SK-N-MC (cell line): ENCODE results near the gene AVL9.

ENCODE experiments used
- DNase-seq: peaks from one replicate; pipeline ENCODE4 v3.0.0-alpha.2; 2011; ENCODE audit warnings: low read depth, low spot score
- H3K27ac ChIP-seq: fragments of 200-600 bp; sonication (generic); 2 replicates; pipeline ENCODE4 v1.5.1; 2016; ENCODE audit warnings: mixed run types
- H3K36me3 ChIP-seq: fragments of 200-600 bp; sonication (generic); 2 replicates; pipeline ENCODE4 v1.6.1; 2017; ENCODE audit warnings: antibody characterized with exemption, low read length, mixed read lengths; ENCODE audit not compliant: insufficient read depth
- H3K4me3 ChIP-seq: fragments of 200-600 bp; sonication (generic); 2 replicates; pipeline ENCODE4 v1.5.1; 2016
- H3K9ac ChIP-seq: fragments of 200-600 bp; sonication (generic); 2 replicates; pipeline ENCODE4 v1.8.0; 2017; ENCODE audit warnings: mixed run types, mixed read lengths; ENCODE audit not compliant: insufficient read length
- H3K9me3 ChIP-seq: fragments of 200-600 bp; sonication (generic); 2 replicates; pipeline ENCODE4 v1.6.1; 2017; ENCODE audit warnings: low read depth, mild to moderate bottlenecking, antibody characterized with exemption, low read length, moderate library complexity, mixed read lengths
- EZH2 ChIP-seq: fragments of 200-600 bp; sonication (generic); IDR thresholded peaks from one replicate; pipeline ENCODE4 v1.6.1; 2017; ENCODE audit warnings: antibody characterized with exemption
- FOXP2 ChIP-seq: optimal IDR thresholded peaks from 2 replicates; pipeline ENCODE3; 2011; ENCODE audit warnings: mild to moderate bottlenecking, moderate library complexity; ENCODE audit not compliant: insufficient read depth; ENCODE audit errors: extremely low read length, control extremely low read depth
- POLR2AphosphoS5 ChIP-seq: IDR thresholded peaks from 2 replicates; pipeline ENCODE4 v1.6.1; 2012; ENCODE audit warnings: mild to moderate bottlenecking, low read depth, low read length, borderline replicate concordance

The AVL9 gene

DNA sequence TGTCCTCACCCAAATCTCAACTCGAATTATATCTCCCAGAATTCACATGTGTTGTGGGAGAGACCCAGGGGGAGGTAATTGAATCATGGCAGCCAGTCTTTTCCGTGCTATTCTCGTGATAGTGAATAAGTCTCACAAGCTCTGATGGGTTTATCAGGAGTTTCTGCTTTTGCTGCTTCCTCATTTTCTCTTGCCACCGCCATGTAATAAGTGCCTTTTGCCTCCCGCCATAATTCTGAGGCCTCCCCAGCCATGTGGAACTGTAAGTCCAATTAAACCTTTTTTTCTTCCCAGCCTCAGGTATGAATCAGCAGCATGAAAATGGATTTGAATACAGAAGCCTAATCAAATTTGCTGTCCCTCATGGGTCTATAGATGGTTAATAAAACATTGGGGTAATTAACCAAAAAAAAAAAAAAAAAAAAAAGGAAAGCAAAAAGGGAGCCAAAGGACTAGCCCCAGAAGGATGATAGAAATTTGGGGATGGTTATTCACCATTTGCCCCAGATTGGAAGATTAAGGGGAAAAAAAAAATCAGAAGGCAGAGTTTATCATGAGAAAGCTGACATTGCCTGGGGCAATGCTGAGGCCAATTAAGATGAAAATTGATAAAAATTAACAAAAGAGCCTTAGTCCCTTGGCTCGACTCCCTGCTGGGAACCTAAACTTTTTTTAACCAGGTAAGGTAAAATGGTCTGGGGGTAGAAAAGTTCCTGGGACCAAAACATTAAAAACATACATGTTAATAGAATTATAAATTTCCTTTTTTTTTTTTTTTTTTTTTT lies 27.6 kb downstream of the AVL9 start:
- DNase-seq: no peak
- Histone ChIP-seq H3K9me3 (peaks cover 3% of the 10 kb centered on the region; the same call in 1 of the 2 replicates), H3K36me3 (peaks cover 15% of the 10 kb centered on the region), H3K9ac (no peak overlapping the region), H3K27ac (no peak overlapping the region), H3K4me3 (no peak overlapping the region)
- TF ChIP-seq EZH2: no peak
- no peak for TF ChIP-seq POLR2AphosphoS5

DNA sequence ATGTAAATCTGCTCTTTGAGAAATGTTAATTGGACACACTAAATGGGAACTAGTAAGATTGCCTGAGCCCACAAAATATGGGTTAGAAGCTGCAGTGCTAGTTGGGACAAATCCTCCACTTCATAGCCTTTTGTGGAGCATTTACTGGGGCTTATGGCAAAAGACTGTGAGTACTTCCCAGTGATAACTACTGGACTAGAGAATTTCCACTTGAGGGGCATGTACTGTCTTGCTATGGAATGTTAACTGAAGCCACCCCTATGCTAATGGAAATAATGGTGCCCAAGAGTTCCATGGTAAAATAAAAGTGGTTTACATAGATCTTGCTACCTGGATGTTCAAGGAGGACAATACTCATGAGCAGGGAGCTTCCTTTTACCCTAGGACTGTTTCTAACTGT lies 29.3 kb downstream of the AVL9 start:
- peaks cover 15% of the 10 kb centered on the region for H3K36me3 ChIP-seq
- peaks cover 3% of the 10 kb centered on the region; the same call in 1 of the 2 replicates for H3K9me3 ChIP-seq
- H3K4me3 ChIP-seq: no peak overlapping the region
- TF ChIP-seq FOXP2 (no peak), POLR2AphosphoS5 (no peak), EZH2 (no peak)
- DNase-seq: no peak
- H3K9ac ChIP-seq: no peak overlapping the region
- H3K27ac ChIP-seq: no peak overlapping the region

DNA sequence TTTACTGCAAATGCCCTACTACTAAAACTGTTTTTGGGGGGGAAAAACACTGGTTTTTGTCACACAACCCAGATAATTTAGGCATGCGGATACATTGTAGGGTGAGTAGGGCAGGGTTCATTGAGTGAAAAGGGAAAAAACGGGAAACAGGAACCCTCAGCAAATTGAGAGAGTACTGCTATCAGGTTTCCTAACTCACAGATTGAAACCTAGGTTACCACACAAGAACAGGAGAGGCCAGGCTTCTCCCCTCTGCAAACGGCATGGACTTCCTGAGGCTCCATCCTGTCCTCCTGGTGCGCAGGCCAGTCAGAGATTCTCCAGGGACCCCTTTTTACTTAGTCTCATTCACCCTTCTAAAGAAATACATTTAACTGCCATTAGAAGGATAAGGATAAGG lies 30.6 kb downstream of the AVL9 start:
- DNase-seq: no peak
- TF ChIP-seq POLR2AphosphoS5: no peak
- no peak for TF ChIP-seq EZH2
- no peak for TF ChIP-seq FOXP2
- Histone ChIP-seq H3K36me3 (peaks cover 6% of the 10 kb centered on the region), H3K9me3 (no peaks in the 10 kb centered on the region; the same call in 1 of the 2 replicates), H3K4me3 (no peak overlapping the region), H3K27ac (no peak overlapping the region), H3K9ac (no peak overlapping the region)

DNA sequence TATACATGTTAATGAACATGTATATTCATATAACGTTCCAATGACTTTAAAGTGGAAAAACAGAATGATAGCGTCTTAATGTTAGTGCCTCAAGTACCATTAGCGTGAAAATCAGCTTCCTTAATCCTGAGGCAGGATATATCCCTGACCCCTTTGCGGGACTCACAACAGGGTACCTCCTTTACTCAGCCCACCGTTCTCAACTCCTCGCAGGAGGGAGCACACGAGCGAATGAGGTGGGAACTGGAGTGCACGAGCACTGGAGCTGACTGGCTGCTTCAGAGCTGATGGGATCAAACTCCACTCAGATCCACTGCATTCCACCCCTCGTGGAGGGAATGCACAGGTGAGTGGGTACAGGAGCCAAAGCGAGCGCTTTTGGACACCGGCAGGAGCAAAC lies 36.1 kb downstream of the AVL9 start:
- peaks cover 4% of the 10 kb centered on the region for H3K36me3 ChIP-seq
- H3K4me3 ChIP-seq: no peak overlapping the region
- no peaks in the 10 kb centered on the region for H3K9me3 ChIP-seq
- H3K9ac ChIP-seq: no peak overlapping the region
- no peak overlapping the region for H3K27ac ChIP-seq
- TF ChIP-seq FOXP2 (no peak), POLR2AphosphoS5 (no peak), EZH2 (no peak)
- no peak for DNase-seq

GRCh38 chr7:32532086-32532485 lies 36.8 kb downstream of the AVL9 start:
- H3K4me3 ChIP-seq: no peak overlapping the region
- H3K9me3 ChIP-seq: no peaks in the 10 kb centered on the region
- no peak for DNase-seq
- no peak overlapping the region for H3K9ac ChIP-seq
- H3K27ac ChIP-seq: no peak overlapping the region
- H3K36me3 ChIP-seq: peaks cover 4% of the 10 kb centered on the region
- TF ChIP-seq FOXP2: no peak
- TF ChIP-seq EZH2: no peak
- no peak for TF ChIP-seq POLR2AphosphoS5

- no peak overlapping the region for H3K27ac ChIP-seq
- no peak overlapping the region for H3K9ac ChIP-seq
- no peaks in the 10 kb centered on the region for H3K9me3 ChIP-seq
- peaks cover 4% of the 10 kb centered on the region for H3K36me3 ChIP-seq
- H3K4me3 ChIP-seq: no peak overlapping the region
- DNase-seq: no peak
- TF ChIP-seq EZH2: no peak
- TF ChIP-seq POLR2AphosphoS5: no peak
Measured at GRCh38 chr7:32532716-32533115, 37.4 kb downstream of the AVL9 start.

DNA sequence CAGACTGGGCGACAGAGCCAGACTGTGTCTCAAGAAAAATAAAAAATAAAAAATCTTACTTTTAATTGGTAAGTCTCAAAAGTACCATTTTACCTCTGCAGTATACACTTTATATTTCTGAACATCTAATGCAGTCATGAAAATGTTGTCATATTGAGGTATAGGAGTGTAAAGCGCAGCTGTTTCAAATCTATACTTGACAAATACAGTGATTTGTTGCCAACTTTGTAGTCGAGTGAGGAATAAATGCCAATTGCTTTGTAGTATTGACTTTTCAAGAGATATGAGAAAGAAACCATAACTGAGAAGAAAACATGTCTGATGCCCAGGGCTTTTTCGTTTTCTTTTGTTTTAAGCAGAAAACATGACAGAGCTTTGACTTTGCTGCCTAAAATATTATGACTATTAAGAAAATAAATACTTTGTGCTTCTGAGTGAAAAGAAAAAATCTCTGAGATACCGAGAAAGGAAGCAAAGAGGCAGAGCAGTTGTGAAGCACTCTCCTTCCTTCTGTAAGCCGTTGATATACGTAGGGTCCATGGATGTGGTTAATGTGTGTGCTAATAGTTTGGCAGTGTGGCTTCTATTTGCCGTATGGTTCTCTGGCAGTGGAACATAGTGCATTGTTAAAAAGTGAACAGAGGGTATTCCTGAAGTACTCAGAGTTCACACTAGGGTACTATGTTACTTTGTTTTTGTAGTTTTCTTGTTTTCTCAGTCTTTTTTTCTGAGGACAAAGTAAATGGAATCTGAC lies 38.2 kb downstream of the AVL9 start:
- Histone ChIP-seq H3K9ac (no peak overlapping the region), H3K9me3 (no peaks in the 10 kb centered on the region), H3K27ac (peak overlapping the region; percentile 63; the same call in 1 of the 2 replicates), H3K36me3 (peaks cover 4% of the 10 kb centered on the region; the same call in 1 of the 2 replicates), H3K4me3 (no peak overlapping the region)
- TF ChIP-seq EZH2: no peak
- no peak for TF ChIP-seq POLR2AphosphoS5
- no peak for TF ChIP-seq FOXP2
- no peak for DNase-seq

- Histone ChIP-seq H3K9me3 (no peaks in the 10 kb centered on the region), H3K27ac (no peak overlapping the region), H3K36me3 (peaks cover 4% of the 10 kb centered on the region; the same call in 1 of the 2 replicates), H3K9ac (no peak overlapping the region), H3K4me3 (no peak overlapping the region)
- no peak for TF ChIP-seq POLR2AphosphoS5
- DNase-seq: no peak
Measured at GRCh38 chr7:32535162-32535702, 39.9 kb downstream of the AVL9 start.

- TF ChIP-seq POLR2AphosphoS5: no peak
- no peak for TF ChIP-seq FOXP2
- TF ChIP-seq EZH2: no peak
- peaks cover 4% of the 10 kb centered on the region; the same call in 1 of the 2 replicates for H3K36me3 ChIP-seq
- no peak for DNase-seq
- no peak overlapping the region for H3K4me3 ChIP-seq
- H3K9ac ChIP-seq: no peak overlapping the region
- H3K27ac ChIP-seq: no peak overlapping the region
- H3K9me3 ChIP-seq: no peaks in the 10 kb centered on the region
Measured at GRCh38 chr7:32536016-32536415, 40.7 kb downstream of the AVL9 start.
